Keratinocyte (primary cell): ENCODE measurements around the gene SLC25A12. TPM values are rescaled to one million over a fixed set of nuclear protein-coding genes. Genes with fewer than 3 reads are reported as not detected.

Source experiments
- DNase-seq: peaks from one replicate; pipeline ENCODE4 v3.0.0-alpha.2; 2011; ENCODE audit warnings: low read depth, missing footprints, low spot score
- FAIRE-seq: peaks from 2 replicates; lab custom pipeline; 2011; peaks lifted over from hg19 to GRCh38; lab: Jason Lieb, UNC
- H2AFZ ChIP-seq: 2 replicates; pipeline ENCODE4 v1.6.0; 2012; ENCODE audit warnings: low read length, control low read depth, inconsistent platforms; ENCODE audit not compliant: control insufficient read depth
- H3K27ac ChIP-seq: 2 replicates; pipeline ENCODE4 v1.5.1; 2011; ENCODE audit warnings: low read length; ENCODE audit not compliant: control insufficient read depth, insufficient read depth
- H3K27me3 ChIP-seq: 3 replicates; pipeline ENCODE4 v1.6.0; 2011; ENCODE audit warnings: low read length; ENCODE audit not compliant: control insufficient read depth, insufficient read depth; ENCODE audit errors: extremely low read depth
- H3K36me3 ChIP-seq, 2 experiments: 2 replicates in 1 of 2; 3 replicates in 1 of 2; pipeline ENCODE4 v1.5.1; 2011; ENCODE audit warnings: low read length in 2 of 2, mild to moderate bottlenecking in 1 of 2; ENCODE audit not compliant: control insufficient read depth in 2 of 2, insufficient read depth in 2 of 2; ENCODE audit errors: extremely low read depth in 1 of 2
- H3K4me1 ChIP-seq: 3 replicates; pipeline ENCODE4 v1.5.1; 2011; ENCODE audit warnings: low read length; ENCODE audit not compliant: control insufficient read depth, insufficient read depth; ENCODE audit errors: extremely low read depth
- H3K4me2 ChIP-seq: 3 replicates; pipeline ENCODE4 v1.6.0; 2011; ENCODE audit warnings: low read depth, low read length; ENCODE audit not compliant: control insufficient read depth, insufficient read depth; ENCODE audit errors: extremely low read depth
- H3K4me3 ChIP-seq, 3 experiments: fragments of 200-600 bp in 1 of 3; sonication (generic) in 1 of 3; 2 replicates in 2 of 3; 3 replicates in 1 of 3; pipeline ENCODE4 v1.5.1; 2011 to 2016; ENCODE audit warnings: low read length in 3 of 3, mild to moderate bottlenecking in 3 of 3, control low read depth in 2 of 3, inconsistent platforms in 1 of 3, low read depth in 1 of 3, mixed read lengths in 1 of 3, mixed run types in 1 of 3, moderate library complexity in 1 of 3; ENCODE audit not compliant: control insufficient read depth in 2 of 3, insufficient read depth in 2 of 3; ENCODE audit errors: extremely low read depth in 1 of 3
- H3K79me2 ChIP-seq: 2 replicates; pipeline ENCODE4 v1.6.0; 2012; ENCODE audit warnings: low read length; ENCODE audit not compliant: control insufficient read depth, insufficient read depth
- H3K9ac ChIP-seq: 3 replicates; pipeline ENCODE4 v1.6.0; 2011; ENCODE audit warnings: low read length; ENCODE audit not compliant: control insufficient read depth, insufficient read depth; ENCODE audit errors: extremely low read depth
- H3K9me1 ChIP-seq: 3 replicates; pipeline ENCODE4 v1.6.0; 2011; ENCODE audit warnings: low read length; ENCODE audit not compliant: control insufficient read depth, insufficient read depth; ENCODE audit errors: extremely low read depth
- H3K9me3 ChIP-seq: 2 replicates; pipeline ENCODE4 v1.5.1; 2012; ENCODE audit warnings: low read depth, low read length; ENCODE audit not compliant: control insufficient read depth
- H4K20me1 ChIP-seq: 3 replicates; pipeline ENCODE4 v1.6.0; 2011; ENCODE audit warnings: low read length; ENCODE audit not compliant: control insufficient read depth, insufficient read depth; ENCODE audit errors: extremely low read depth
- CTCF ChIP-seq, 3 experiments: IDR thresholded peaks in 1 of 3; conservative IDR thresholded peaks in 1 of 3; optimal IDR thresholded peaks in 1 of 3; 2 replicates in 2 of 3; 3 replicates in 1 of 3; pipeline versions ENCODE3 to v1.5.1; 2011; ENCODE audit warnings: low read length in 3 of 3, mild to moderate bottlenecking in 3 of 3, moderate library complexity in 2 of 3, control low read depth in 1 of 3, inconsistent platforms in 1 of 3; ENCODE audit not compliant: insufficient read depth in 2 of 3; ENCODE audit errors: extremely low read depth in 1 of 3
- EZH2 ChIP-seq: IDR thresholded peaks from one replicate; pipeline ENCODE4 v1.6.1; 2012; ENCODE audit warnings: inconsistent platforms, mild to moderate bottlenecking, low read length, moderate library complexity
- dilution Hi-C: fragments of 300-500 bp; cut with MboI; formaldehyde crosslinking; loops from one replicate; pipeline ENCODE4 v1.7.0; 2020; ENCODE audit warnings: low sequenced_read_pairs; ENCODE audit not compliant: extremely low pct_ligation_motif_present
- polyA plus RNA-seq, 5 experiments: library from polyadenylated mRNA; depleted of rRNA in 3 of 5; stranded (reverse) in 3 of 5; stranded (forward) in 1 of 5; unstranded in 1 of 5; fragments of >200 nt; gene quantifications; 1 replicate in 1 of 5; 2 replicates in 3 of 5; 3 replicates in 1 of 5; pipeline versions ENCODE4 v1.2.1 to v1.2.3, GENCODE V29; 2011 to 2012; ENCODE audit warnings: missing spikeins in 2 of 5, low read depth in 1 of 5, low replicate concordance in 1 of 5

Gene SLC25A12
- polyA plus RNA-seq, 1 donor (not counting 4 experiments of a cell fraction or from before 2014, with no cell fraction given), result 27.7 TPM

- Histone ChIP-seq H3K4me1 (peaks cover 9% of the 10 kb centered on the region), H4K20me1 (no peaks in the 10 kb centered on the region), H3K4me3 (no peak overlapping the region), H3K9me3 (no peaks in the 10 kb centered on the region), H3K36me3 (no peaks in the 10 kb centered on the region), H3K9ac (no peak overlapping the region), H3K9me1 (no peaks in the 10 kb centered on the region), H3K4me2 (no peak overlapping the region), H3K27ac (no peak overlapping the region), H2AFZ (no peak overlapping the region), H3K27me3 (no peaks in the 10 kb centered on the region), H3K79me2 (peaks cover 9% of the 10 kb centered on the region)
- DNase-seq (no peak), FAIRE-seq (no peak)
- TF ChIP-seq EZH2, result no peak
- no peak for TF ChIP-seq CTCF (optimal IDR thresholded peaks at IDR 0.05 in 1 of 3, IDR thresholded peaks at IDR 0.05 in 1 of 3, conservative IDR thresholded peaks at IDR 0.05 in 1 of 3; ENCODE audit: extremely low read depth in 1 of 3, insufficient read depth in 2 of 3, low read length in 3 of 3)
- dilution Hi-C loops, result no loop called here
Measured at GRCh38 chr2:171889333-171889732, 4.7 kb downstream of the SLC25A12 start.

- Histone ChIP-seq H3K4me3 (no peak overlapping the region), H3K27me3 (no peaks in the 10 kb centered on the region), H3K9ac (no peak overlapping the region), H3K36me3 (no peaks in the 10 kb centered on the region), H3K9me1 (no peaks in the 10 kb centered on the region), H3K79me2 (no peaks in the 10 kb centered on the region), H3K4me1 (peaks cover 4% of the 10 kb centered on the region), H3K27ac (no peak overlapping the region), H3K4me2 (no peak overlapping the region), H2AFZ (no peak overlapping the region), H4K20me1 (no peaks in the 10 kb centered on the region), H3K9me3 (no peaks in the 10 kb centered on the region)
- dilution Hi-C loops, result no loop called here
- TF ChIP-seq CTCF (optimal IDR thresholded peaks at IDR 0.05 in 1 of 3, IDR thresholded peaks at IDR 0.05 in 1 of 3, conservative IDR thresholded peaks at IDR 0.05 in 1 of 3; ENCODE audit: extremely low read depth in 1 of 3, insufficient read depth in 2 of 3, low read length in 3 of 3) (no peak), EZH2 (no peak)
- FAIRE-seq, result no peak
- no peak for DNase-seq
Measured at GRCh38 chr2:171883275-171883893, 10.7 kb downstream of the SLC25A12 start.
